Measurements from ENCODE around the gene CDH23.

Gene CDH23

DNA sequence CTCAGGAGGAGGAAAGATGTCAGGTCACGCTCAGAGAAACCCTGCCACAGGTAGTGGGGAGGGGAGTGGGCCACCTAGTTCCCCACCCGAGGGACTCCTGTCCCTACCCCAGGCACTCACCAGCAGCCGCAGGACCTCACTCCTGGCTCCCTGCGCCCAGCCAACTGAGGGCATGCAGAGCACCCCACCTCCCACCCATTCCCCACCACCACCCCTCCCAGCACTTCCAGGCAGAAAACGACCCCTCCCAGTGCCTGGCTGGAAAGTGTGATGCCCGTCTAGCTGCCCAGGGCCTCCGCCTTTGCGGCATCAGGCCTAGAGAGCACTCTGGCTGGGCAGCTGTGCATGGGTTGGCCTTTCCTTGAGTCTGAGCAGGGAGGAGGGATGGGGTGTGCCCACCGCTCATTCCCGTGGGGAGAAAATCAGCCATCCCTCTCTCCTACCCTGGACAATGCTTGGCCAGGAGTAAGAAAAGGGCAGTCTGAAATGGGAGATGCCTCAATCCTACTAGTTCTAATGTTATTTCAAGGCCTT lies 321.5 kb downstream of the CDH23 start:
- H4K20me1 ChIP-seq (ENCODE audit: insufficient read depth, low read length), result no peaks in the 10 kb centered on the region
- H3K4me2 ChIP-seq (ENCODE audit: low read depth, low read length), result no peak overlapping the region
- no peaks in the 10 kb centered on the region for H3K9me3 ChIP-seq (replicated peaks; ENCODE audit: insufficient read depth, low read length)
- no peaks in the 10 kb centered on the region for H3K9me2 ChIP-seq (replicated peaks; ENCODE audit: insufficient read depth, low read length)
- no peaks in the 10 kb centered on the region for H3F3A ChIP-seq (ENCODE audit: insufficient read depth, low read length)
- no peak overlapping the region for H2AFZ ChIP-seq (ENCODE audit: low read length)
- H3K79me2 ChIP-seq (ENCODE audit: low read length), result no peaks in the 10 kb centered on the region
- no peak overlapping the region for H3K27ac ChIP-seq (ENCODE audit: low read length)
- TF ChIP-seq EZH2phosphoT487 (IDR thresholded peaks at IDR 0.05; ENCODE audit: low read length) (no peak), EZH2 (optimal IDR thresholded peaks at IDR 0.05; ENCODE audit: low read depth, low read length) (no peak)
- TF ChIP-seq, protein P1, sequence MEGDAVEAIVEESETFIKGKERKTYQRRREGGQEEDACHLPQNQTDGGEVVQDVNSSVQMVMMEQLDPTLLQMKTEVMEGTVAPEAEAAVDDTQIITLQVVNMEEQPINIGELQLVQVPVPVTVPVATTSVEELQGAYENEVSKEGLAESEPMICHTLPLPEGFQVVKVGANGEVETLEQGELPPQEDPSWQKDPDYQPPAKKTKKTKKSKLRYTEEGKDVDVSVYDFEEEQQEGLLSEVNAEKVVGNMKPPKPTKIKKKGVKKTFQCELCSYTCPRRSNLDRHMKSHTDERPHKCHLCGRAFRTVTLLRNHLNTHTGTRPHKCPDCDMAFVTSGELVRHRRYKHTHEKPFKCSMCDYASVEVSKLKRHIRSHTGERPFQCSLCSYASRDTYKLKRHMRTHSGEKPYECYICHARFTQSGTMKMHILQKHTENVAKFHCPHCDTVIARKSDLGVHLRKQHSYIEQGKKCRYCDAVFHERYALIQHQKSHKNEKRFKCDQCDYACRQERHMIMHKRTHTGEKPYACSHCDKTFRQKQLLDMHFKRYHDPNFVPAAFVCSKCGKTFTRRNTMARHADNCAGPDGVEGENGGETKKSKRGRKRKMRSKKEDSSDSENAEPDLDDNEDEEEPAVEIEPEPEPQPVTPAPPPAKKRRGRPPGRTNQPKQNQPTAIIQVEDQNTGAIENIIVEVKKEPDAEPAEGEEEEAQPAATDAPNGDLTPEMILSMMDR (IDR thresholded peaks at IDR 0.05; ENCODE audit: low read length), result no peak
- H3K36me3 ChIP-seq (replicated peaks; ENCODE audit: insufficient read depth, low read length), result no peaks in the 10 kb centered on the region
- no peak overlapping the region for H3K4me3 ChIP-seq (ENCODE audit: low read length)
- H3K9ac ChIP-seq (ENCODE audit: low read length), result no peak overlapping the region
- DNase-seq, result no peak
- H3K27me3 ChIP-seq (replicated peaks; ENCODE audit: insufficient read depth, low read length), result no peaks in the 10 kb centered on the region
- H3K4me1 ChIP-seq (ENCODE audit: low read length), result 0 out of 2 replicates have a peak, but pooled peaks cover 7% of the 10 kb centered on the region

DNA sequence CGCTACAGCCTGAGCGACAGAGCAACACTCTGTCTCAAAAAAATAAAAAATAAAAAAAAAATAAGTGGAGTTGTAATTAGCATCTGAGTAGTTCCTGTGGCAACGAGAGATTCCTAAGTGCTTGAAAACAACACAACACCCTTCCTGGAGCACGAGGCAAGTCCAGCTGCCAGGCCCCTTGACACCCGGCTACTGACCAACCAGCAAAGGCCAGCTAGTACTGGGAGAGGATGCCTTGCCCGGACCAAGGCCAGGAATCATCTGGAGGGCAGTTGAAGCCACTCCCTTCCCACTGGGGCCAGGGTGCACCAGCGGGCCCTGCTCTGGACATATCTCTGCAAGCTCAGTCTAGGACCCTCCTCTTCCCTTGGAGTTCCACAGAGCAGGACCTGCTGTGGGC lies 322.3 kb downstream of the CDH23 start:
- 0 out of 2 replicates have a peak, but pooled peaks cover 3% of the 10 kb centered on the region for H3K4me1 ChIP-seq (ENCODE audit: low read length)
- no peak overlapping the region for H3K27ac ChIP-seq (ENCODE audit: low read length)
- TF ChIP-seq, protein P1 (IDR thresholded peaks at IDR 0.05; ENCODE audit: low read length), result no peak
- TF ChIP-seq EZH2phosphoT487 (IDR thresholded peaks at IDR 0.05; ENCODE audit: low read length), result no peak
- TF ChIP-seq EZH2 (optimal IDR thresholded peaks at IDR 0.05; ENCODE audit: low read depth, low read length), result no peak
- H3K79me2 ChIP-seq (ENCODE audit: low read length), result no peaks in the 10 kb centered on the region
- H3F3A ChIP-seq (ENCODE audit: insufficient read depth, low read length), result no peaks in the 10 kb centered on the region
- no peak overlapping the region for H2AFZ ChIP-seq (ENCODE audit: low read length)
- no peak overlapping the region for H3K4me3 ChIP-seq (ENCODE audit: low read length)
- no peaks in the 10 kb centered on the region for H3K9me3 ChIP-seq (replicated peaks; ENCODE audit: insufficient read depth, low read length)
- H3K27me3 ChIP-seq (replicated peaks; ENCODE audit: insufficient read depth, low read length), result no peaks in the 10 kb centered on the region
- no peak overlapping the region for H3K4me2 ChIP-seq (ENCODE audit: low read depth, low read length)
- H4K20me1 ChIP-seq (ENCODE audit: insufficient read depth, low read length), result no peaks in the 10 kb centered on the region
- H3K36me3 ChIP-seq (replicated peaks; ENCODE audit: insufficient read depth, low read length), result no peaks in the 10 kb centered on the region
- H3K9ac ChIP-seq (ENCODE audit: low read length), result no peak overlapping the region
- H3K9me2 ChIP-seq (replicated peaks; ENCODE audit: insufficient read depth, low read length), result no peaks in the 10 kb centered on the region
- no peak for DNase-seq

DNA sequence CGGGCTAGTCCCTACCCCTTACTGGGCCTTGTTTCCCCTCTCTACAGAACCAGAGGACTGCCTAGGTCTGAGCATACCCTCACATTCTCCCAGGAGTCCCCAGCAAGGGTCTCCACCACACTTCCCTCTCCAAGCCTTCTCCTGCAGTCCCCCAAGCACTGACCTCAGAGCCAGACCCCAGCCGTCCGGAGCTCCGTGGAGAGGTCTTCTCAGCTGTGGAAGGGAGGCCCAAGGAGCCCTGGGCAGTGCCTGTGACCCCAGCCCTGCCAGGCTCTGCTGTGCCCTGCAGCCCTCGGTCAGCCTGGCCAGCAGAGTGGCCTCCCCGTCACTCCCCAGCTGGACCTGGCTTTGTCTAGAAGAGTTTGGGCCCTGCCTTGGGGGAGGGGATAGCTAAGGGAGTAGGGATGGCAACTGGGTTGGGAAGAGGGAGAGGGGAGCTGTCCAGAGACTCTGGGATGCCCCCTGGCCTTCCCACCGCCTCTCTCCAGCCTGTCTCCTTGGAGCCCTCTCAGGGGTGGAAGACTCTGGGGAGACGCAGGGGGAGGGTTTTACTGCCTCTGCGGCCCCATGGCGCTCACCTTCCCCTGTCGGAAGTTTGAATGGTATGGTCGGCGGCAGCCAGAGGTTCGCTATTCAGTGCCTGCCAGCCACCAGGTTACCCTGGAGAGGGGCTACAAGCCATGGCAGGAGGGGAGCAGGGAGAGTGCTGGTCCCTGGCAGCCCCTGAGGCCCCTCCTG lies 322.9 kb downstream of the CDH23 start, which contains the start of gene C10orf105:
C10orf105 (minus strand) TSS at position 315 of the 738 bp plus-strand sequence. CDS start 3,441 bp downstream, outside the sequence.
- Histone ChIP-seq H3K27ac (ENCODE audit: low read length) (no peak within 1 kb of the TSS), H3K9me3 (replicated peaks; ENCODE audit: insufficient read depth, low read length) (no peaks in the 10 kb centered on the region), H3K4me1 (ENCODE audit: low read length) (no peaks in the 10 kb centered on the region), H2AFZ (ENCODE audit: low read length) (no peak within 1 kb of the TSS), H4K20me1 (ENCODE audit: insufficient read depth, low read length) (no peaks in the 10 kb centered on the region), H3F3A (ENCODE audit: insufficient read depth, low read length) (no peaks in the 10 kb centered on the region), H3K27me3 (replicated peaks; ENCODE audit: insufficient read depth, low read length) (no peaks in the 10 kb centered on the region), H3K9ac (ENCODE audit: low read length) (no peak within 1 kb of the TSS), H3K4me2 (ENCODE audit: low read depth, low read length) (no peak within 1 kb of the TSS), H3K36me3 (replicated peaks; ENCODE audit: insufficient read depth, low read length) (no peaks in the 10 kb centered on the region), H3K9me2 (replicated peaks; ENCODE audit: insufficient read depth, low read length) (no peaks in the 10 kb centered on the region), H3K4me3 (ENCODE audit: low read length) (no peak within 1 kb of the TSS), H3K79me2 (ENCODE audit: low read length) (no peaks in the 10 kb centered on the region)
- no peak for DNase-seq
- TF ChIP-seq, protein P1 (IDR thresholded peaks at IDR 0.05; ENCODE audit: low read length), result no peak
- no peak for TF ChIP-seq EZH2phosphoT487 (IDR thresholded peaks at IDR 0.05; ENCODE audit: low read length)
- no peak for TF ChIP-seq EZH2 (optimal IDR thresholded peaks at IDR 0.05; ENCODE audit: low read depth, low read length)

Measured in MM.1S (cell line).